ENCODE data around the gene AKR1B1. TPM values are rescaled to one million over a fixed set of nuclear protein-coding genes. Genes with fewer than 3 reads are reported as not detected.

The AKR1B1 gene
- total RNA-seq, 1 experiment from 2014 or later = 135 TPM

DNA sequence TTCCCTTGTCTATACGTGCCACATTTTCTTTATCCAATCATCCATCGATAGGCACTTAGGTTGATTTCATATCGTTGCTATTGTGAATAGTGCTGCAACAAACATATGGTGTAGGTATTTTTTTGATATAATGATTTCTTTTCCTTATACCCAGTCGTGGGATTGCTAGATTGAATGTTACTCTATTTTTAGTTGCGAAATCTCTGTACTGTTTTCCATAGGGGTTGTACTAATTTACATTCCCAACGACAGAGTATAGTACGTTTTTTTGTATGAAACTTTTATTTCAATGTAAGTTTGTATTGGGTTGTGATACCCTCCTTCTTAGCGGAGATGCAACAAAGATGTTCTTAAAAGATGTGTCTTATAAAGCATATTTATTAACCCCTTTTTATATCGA, 30.0 kb downstream of the AKR1B1 start:
- Mint-ChIP-seq H3K9me3 (peaks cover 6% of the 10 kb centered on the region; the same call in 1 of the 2 replicates), H3K27me3 (ENCODE audit: low read depth) (peaks cover 6% of the 10 kb centered on the region; the same call in 1 of the 2 replicates), H3K4me1 (peaks cover 6% of the 10 kb centered on the region), H3K4me3 (no peak overlapping the region), H3K27ac (no peak overlapping the region), H3K36me3 (no peaks in the 10 kb centered on the region)
- POLR2A ChIA-PET = no interaction called here
- TF ChIP-seq, protein P1, sequence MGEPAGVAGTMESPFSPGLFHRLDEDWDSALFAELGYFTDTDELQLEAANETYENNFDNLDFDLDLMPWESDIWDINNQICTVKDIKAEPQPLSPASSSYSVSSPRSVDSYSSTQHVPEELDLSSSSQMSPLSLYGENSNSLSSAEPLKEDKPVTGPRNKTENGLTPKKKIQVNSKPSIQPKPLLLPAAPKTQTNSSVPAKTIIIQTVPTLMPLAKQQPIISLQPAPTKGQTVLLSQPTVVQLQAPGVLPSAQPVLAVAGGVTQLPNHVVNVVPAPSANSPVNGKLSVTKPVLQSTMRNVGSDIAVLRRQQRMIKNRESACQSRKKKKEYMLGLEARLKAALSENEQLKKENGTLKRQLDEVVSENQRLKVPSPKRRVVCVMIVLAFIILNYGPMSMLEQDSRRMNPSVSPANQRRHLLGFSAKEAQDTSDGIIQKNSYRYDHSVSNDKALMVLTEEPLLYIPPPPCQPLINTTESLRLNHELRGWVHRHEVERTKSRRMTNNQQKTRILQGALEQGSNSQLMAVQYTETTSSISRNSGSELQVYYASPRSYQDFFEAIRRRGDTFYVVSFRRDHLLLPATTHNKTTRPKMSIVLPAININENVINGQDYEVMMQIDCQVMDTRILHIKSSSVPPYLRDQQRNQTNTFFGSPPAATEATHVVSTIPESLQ (CRISPR knock-in tag; IDR thresholded peaks at IDR 0.05) = no peak
- TF ChIP-seq SMAD3 (CRISPR knock-in tag; IDR thresholded peaks at IDR 0.05; ENCODE audit: borderline replicate concordance) (no peak), ATF1 (CRISPR knock-in tag; IDR thresholded peaks at IDR 0.05) (no peak), JAZF1 (CRISPR knock-in tag; IDR thresholded peaks at IDR 0.05) (no peak), ZNF396 (CRISPR knock-in tag; IDR thresholded peaks at IDR 0.05; ENCODE audit: borderline replicate concordance) (no peak)
- TF ChIP-seq, protein P2, sequence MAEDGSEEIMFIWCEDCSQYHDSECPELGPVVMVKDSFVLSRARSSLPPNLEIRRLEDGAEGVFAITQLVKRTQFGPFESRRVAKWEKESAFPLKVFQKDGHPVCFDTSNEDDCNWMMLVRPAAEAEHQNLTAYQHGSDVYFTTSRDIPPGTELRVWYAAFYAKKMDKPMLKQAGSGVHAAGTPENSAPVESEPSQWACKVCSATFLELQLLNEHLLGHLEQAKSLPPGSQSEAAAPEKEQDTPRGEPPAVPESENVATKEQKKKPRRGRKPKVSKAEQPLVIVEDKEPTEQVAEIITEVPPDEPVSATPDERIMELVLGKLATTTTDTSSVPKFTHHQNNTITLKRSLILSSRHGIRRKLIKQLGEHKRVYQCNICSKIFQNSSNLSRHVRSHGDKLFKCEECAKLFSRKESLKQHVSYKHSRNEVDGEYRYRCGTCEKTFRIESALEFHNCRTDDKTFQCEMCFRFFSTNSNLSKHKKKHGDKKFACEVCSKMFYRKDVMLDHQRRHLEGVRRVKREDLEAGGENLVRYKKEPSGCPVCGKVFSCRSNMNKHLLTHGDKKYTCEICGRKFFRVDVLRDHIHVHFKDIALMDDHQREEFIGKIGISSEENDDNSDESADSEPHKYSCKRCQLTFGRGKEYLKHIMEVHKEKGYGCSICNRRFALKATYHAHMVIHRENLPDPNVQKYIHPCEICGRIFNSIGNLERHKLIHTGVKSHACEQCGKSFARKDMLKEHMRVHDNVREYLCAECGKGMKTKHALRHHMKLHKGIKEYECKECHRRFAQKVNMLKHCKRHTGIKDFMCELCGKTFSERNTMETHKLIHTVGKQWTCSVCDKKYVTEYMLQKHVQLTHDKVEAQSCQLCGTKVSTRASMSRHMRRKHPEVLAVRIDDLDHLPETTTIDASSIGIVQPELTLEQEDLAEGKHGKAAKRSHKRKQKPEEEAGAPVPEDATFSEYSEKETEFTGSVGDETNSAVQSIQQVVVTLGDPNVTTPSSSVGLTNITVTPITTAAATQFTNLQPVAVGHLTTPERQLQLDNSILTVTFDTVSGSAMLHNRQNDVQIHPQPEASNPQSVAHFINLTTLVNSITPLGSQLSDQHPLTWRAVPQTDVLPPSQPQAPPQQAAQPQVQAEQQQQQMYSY (CRISPR knock-in tag; IDR thresholded peaks at IDR 0.05) = no peak
- TF ChIP-seq, protein P3, sequence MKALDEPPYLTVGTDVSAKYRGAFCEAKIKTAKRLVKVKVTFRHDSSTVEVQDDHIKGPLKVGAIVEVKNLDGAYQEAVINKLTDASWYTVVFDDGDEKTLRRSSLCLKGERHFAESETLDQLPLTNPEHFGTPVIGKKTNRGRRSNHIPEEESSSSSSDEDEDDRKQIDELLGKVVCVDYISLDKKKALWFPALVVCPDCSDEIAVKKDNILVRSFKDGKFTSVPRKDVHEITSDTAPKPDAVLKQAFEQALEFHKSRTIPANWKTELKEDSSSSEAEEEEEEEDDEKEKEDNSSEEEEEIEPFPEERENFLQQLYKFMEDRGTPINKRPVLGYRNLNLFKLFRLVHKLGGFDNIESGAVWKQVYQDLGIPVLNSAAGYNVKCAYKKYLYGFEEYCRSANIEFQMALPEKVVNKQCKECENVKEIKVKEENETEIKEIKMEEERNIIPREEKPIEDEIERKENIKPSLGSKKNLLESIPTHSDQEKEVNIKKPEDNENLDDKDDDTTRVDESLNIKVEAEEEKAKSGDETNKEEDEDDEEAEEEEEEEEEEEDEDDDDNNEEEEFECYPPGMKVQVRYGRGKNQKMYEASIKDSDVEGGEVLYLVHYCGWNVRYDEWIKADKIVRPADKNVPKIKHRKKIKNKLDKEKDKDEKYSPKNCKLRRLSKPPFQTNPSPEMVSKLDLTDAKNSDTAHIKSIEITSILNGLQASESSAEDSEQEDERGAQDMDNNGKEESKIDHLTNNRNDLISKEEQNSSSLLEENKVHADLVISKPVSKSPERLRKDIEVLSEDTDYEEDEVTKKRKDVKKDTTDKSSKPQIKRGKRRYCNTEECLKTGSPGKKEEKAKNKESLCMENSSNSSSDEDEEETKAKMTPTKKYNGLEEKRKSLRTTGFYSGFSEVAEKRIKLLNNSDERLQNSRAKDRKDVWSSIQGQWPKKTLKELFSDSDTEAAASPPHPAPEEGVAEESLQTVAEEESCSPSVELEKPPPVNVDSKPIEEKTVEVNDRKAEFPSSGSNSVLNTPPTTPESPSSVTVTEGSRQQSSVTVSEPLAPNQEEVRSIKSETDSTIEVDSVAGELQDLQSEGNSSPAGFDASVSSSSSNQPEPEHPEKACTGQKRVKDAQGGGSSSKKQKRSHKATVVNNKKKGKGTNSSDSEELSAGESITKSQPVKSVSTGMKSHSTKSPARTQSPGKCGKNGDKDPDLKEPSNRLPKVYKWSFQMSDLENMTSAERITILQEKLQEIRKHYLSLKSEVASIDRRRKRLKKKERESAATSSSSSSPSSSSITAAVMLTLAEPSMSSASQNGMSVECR (CRISPR knock-in tag; IDR thresholded peaks at IDR 0.05; ENCODE audit: borderline replicate concordance) = no peak
- TF ChIP-seq, protein P4, sequence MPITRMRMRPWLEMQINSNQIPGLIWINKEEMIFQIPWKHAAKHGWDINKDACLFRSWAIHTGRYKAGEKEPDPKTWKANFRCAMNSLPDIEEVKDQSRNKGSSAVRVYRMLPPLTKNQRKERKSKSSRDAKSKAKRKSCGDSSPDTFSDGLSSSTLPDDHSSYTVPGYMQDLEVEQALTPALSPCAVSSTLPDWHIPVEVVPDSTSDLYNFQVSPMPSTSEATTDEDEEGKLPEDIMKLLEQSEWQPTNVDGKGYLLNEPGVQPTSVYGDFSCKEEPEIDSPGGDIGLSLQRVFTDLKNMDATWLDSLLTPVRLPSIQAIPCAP (CRISPR knock-in tag; IDR thresholded peaks at IDR 0.05) = no peak
- TF ChIP-seq, protein P5, sequence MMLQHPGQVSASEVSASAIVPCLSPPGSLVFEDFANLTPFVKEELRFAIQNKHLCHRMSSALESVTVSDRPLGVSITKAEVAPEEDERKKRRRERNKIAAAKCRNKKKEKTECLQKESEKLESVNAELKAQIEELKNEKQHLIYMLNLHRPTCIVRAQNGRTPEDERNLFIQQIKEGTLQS (CRISPR knock-in tag; conservative IDR thresholded peaks at IDR 0.05) = no peak
- DNase-seq (ENCODE audit: low spot score) (no peak), ATAC-seq (no peak)
- CTCF ChIA-PET = interaction anchor here (1.4 to 2.6 kb wide), 2 partner anchors 9 to 112 kb away, joined by 3 to 11 read pairs; partner anchors contain the start of gene SLC35B4

DNA sequence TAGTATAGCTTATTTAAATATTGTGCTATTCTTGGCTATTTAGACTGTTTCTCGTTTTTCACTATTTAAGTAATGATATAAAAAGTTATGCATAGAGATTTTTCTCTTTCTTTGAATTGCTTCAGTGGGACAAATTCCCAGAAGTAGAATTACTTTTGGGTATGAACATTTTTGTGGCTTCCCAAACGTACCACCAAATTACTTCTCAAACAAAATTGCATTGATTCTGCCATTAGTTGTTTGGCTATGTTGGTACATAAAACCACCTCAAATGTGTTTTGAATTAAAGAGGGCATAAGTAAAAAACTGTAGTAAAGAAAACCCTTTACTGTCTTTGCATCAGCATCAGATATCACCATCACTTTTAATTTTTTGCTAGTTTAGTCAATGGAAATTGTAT, 31.0 kb downstream of the AKR1B1 start:
- peaks cover 6% of the 10 kb centered on the region for H3K4me1 Mint-ChIP-seq
- H3K9me3 Mint-ChIP-seq = peaks cover 6% of the 10 kb centered on the region; the same call in 1 of the 2 replicates
- no peaks in the 10 kb centered on the region for H3K36me3 Mint-ChIP-seq
- H3K27ac Mint-ChIP-seq = no peak overlapping the region
- H3K4me3 Mint-ChIP-seq = no peak overlapping the region
- H3K27me3 Mint-ChIP-seq (ENCODE audit: low read depth) = peaks cover 6% of the 10 kb centered on the region; the same call in 1 of the 2 replicates
- ChIA-PET CTCF (no interaction called here), POLR2A (no interaction called here)
- ATAC-seq (no peak), DNase-seq (ENCODE audit: low spot score) (no peak)
- TF ChIP-seq, protein P6, sequence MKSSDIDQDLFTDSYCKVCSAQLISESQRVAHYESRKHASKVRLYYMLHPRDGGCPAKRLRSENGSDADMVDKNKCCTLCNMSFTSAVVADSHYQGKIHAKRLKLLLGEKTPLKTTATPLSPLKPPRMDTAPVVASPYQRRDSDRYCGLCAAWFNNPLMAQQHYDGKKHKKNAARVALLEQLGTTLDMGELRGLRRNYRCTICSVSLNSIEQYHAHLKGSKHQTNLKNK (CRISPR knock-in tag; IDR thresholded peaks at IDR 0.05) = no peak
- TF ChIP-seq, protein P4 (CRISPR knock-in tag; IDR thresholded peaks at IDR 0.05) = no peak
- TF ChIP-seq TCF7 (CRISPR knock-in tag; IDR thresholded peaks at IDR 0.05; ENCODE audit: low read depth) = no peak
- TF ChIP-seq, protein P7, sequence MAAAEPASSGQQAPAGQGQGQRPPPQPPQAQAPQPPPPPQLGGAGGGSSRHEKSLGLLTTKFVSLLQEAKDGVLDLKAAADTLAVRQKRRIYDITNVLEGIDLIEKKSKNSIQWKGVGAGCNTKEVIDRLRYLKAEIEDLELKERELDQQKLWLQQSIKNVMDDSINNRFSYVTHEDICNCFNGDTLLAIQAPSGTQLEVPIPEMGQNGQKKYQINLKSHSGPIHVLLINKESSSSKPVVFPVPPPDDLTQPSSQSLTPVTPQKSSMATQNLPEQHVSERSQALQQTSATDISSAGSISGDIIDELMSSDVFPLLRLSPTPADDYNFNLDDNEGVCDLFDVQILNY (CRISPR knock-in tag; IDR thresholded peaks at IDR 0.05) = no peak
- TF ChIP-seq, protein P2 (CRISPR knock-in tag; IDR thresholded peaks at IDR 0.05) = no peak
- TF ChIP-seq, protein P8, sequence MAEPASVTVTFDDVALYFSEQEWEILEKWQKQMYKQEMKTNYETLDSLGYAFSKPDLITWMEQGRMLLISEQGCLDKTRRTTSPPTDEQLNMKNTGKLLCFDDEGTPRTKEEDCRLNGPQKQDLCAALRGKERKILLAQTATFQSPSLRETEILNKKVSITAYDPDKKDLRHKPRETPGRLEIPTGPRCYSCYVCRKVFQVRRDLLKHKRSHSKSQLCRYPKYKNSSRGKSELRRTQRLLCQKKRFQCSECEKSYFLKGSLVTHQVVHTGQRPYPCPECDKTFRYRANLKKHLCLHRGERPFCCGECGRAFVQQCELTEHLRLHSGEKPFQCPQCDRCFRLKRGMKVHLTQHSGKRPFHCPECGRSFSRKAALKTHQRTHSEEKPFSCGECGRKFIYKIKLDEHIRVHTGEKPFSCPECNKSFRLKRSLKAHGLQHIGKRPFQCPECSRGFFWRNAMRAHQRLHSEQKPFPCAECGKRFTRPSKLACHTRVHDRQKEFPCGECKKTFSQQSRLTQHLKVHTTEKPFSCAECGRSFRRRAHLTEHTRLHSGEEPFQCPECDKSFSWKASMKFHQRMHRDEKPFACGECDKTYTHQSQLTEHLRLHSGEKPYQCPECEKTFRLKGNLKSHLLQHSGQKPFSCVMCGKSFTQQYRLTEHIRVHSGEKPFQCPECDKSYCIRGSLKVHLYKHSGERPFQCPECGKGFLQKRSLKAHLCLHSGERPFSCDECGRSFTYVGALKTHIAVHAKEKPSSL (CRISPR knock-in tag; conservative IDR thresholded peaks at IDR 0.05) = no peak
